Measurements from ENCODE around the gene SIN3A.

Gene SIN3A

GRCh38 chr15:75361989-75362641 lies 89.4 kb downstream of the SIN3A start:
- Histone ChIP-seq H3F3A (ENCODE audit: control insufficient read depth, insufficient read depth) (no peaks in the 10 kb centered on the region), H4K20me1 (ENCODE audit: control insufficient read depth, insufficient read depth, low read depth, low read length) (no peaks in the 10 kb centered on the region; the same call in 1 of the 2 replicates), H3K4me3 (ENCODE audit: low read length) (no peak overlapping the region), H3K27ac (ENCODE audit: low read depth, low read length) (no peak overlapping the region), H3K9me3 (ENCODE audit: control insufficient read depth, insufficient read depth, low read length) (no peaks in the 10 kb centered on the region), H3K4me1 (ENCODE audit: control insufficient read depth, low read length) (peaks cover 13% of the 10 kb centered on the region), H3K36me3 (ENCODE audit: control insufficient read depth, low read length) (peaks cover 9% of the 10 kb centered on the region), H3K27me3 (ENCODE audit: control insufficient read depth, low read length) (no peaks in the 10 kb centered on the region), H3K79me2 (ENCODE audit: control insufficient read depth, low read length) (no peaks in the 10 kb centered on the region), H3K9me2 (replicated peaks; ENCODE audit: control insufficient read depth, low read length) (no peaks in the 10 kb centered on the region), H3K4me2 (ENCODE audit: low read length) (no peak overlapping the region)
- TF ChIP-seq, protein P1, sequence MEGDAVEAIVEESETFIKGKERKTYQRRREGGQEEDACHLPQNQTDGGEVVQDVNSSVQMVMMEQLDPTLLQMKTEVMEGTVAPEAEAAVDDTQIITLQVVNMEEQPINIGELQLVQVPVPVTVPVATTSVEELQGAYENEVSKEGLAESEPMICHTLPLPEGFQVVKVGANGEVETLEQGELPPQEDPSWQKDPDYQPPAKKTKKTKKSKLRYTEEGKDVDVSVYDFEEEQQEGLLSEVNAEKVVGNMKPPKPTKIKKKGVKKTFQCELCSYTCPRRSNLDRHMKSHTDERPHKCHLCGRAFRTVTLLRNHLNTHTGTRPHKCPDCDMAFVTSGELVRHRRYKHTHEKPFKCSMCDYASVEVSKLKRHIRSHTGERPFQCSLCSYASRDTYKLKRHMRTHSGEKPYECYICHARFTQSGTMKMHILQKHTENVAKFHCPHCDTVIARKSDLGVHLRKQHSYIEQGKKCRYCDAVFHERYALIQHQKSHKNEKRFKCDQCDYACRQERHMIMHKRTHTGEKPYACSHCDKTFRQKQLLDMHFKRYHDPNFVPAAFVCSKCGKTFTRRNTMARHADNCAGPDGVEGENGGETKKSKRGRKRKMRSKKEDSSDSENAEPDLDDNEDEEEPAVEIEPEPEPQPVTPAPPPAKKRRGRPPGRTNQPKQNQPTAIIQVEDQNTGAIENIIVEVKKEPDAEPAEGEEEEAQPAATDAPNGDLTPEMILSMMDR (IDR thresholded peaks at IDR 0.05; ENCODE audit: low read depth, low read length, poor library complexity, severe bottlenecking), result no peak
- TF ChIP-seq EZH2phosphoT487 (IDR thresholded peaks at IDR 0.05; ENCODE audit: borderline replicate concordance, low read length), result no peak

DNA sequence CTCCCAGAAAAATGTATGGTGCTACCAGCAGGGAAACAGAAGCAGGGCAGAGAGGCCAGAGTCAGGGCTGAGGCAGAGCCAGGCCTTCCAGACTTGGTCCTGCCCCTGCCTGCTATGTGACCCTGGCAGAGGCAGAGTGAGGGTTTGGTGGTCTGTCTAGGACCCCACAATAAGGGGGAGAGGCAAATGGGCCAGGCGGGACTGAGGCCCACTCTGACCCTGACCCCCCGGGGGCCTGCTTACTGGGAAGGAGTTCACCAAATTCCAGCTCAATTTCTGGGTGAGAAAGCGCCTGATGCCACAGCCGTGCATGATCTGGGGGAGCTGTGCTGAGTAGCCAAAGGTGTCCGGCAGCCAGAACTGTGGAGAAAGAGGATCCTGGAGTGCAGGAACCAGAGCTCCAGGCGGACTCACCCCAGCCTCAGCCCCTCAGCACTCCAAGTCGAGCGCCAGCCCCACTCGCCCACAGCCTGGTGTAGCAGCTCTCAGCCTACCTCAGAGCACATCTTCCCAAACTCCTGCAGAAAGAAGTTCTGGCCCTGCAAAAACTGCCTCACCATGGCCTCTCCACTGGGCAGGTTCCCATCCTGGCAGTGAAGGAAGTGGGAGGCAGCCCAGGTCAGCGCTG lies 90.0 kb downstream of the SIN3A start:
- TF ChIP-seq, protein P1 (IDR thresholded peaks at IDR 0.05; ENCODE audit: low read depth, low read length, poor library complexity, severe bottlenecking), result no peak
- TF ChIP-seq EZH2phosphoT487 (IDR thresholded peaks at IDR 0.05; ENCODE audit: borderline replicate concordance, low read length), result no peak
- H3K79me2 ChIP-seq (ENCODE audit: control insufficient read depth, low read length), result no peaks in the 10 kb centered on the region
- H4K20me1 ChIP-seq (ENCODE audit: control insufficient read depth, insufficient read depth, low read depth, low read length), result no peaks in the 10 kb centered on the region; the same call in 1 of the 2 replicates
- H3K4me3 ChIP-seq (ENCODE audit: low read length), result no peak overlapping the region
- H3K9me3 ChIP-seq (ENCODE audit: control insufficient read depth, insufficient read depth, low read length), result no peaks in the 10 kb centered on the region
- H3F3A ChIP-seq (ENCODE audit: control insufficient read depth, insufficient read depth), result no peaks in the 10 kb centered on the region
- H3K9me2 ChIP-seq (replicated peaks; ENCODE audit: control insufficient read depth, low read length), result no peaks in the 10 kb centered on the region
- H3K27ac ChIP-seq (ENCODE audit: low read depth, low read length), result no peak overlapping the region
- H3K36me3 ChIP-seq (ENCODE audit: control insufficient read depth, low read length), result peaks cover 7% of the 10 kb centered on the region; the same call in 1 of the 2 replicates
- H3K4me1 ChIP-seq (ENCODE audit: control insufficient read depth, low read length), result peaks cover 8% of the 10 kb centered on the region
- H3K4me2 ChIP-seq (ENCODE audit: low read length), result no peak overlapping the region
- no peaks in the 10 kb centered on the region for H3K27me3 ChIP-seq (ENCODE audit: control insufficient read depth, low read length)

DNA sequence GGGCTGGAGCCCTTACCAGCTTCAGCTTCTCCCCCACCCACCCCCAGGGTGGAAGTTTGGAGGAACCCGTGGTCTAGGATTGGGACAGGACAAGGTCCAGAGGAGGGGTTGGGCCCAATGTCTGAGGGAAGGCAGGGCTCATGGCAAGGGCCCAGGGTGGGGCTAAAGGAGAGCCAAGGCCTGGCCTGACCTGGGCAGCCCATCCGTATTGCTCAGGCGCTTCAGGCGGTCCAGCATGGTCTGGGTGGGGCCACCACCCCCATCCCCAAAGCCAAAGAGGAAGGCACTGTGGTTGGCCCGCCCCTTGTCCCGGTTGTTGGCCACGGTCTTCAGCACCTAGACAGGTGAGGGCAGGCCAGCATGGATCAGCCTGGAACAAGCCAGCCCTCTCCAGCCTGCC lies 90.6 kb downstream of the SIN3A start:
- peaks cover 11% of the 10 kb centered on the region; the same call in 1 of the 2 replicates for H3K36me3 ChIP-seq (ENCODE audit: control insufficient read depth, low read length)
- H3K9me2 ChIP-seq (replicated peaks; ENCODE audit: control insufficient read depth, low read length), result no peaks in the 10 kb centered on the region

More for the DNA sequence above, 90.6 kb downstream of the SIN3A start:
- TF ChIP-seq, protein P1 (IDR thresholded peaks at IDR 0.05; ENCODE audit: low read depth, low read length, poor library complexity, severe bottlenecking), result no peak
- TF ChIP-seq EZH2phosphoT487 (IDR thresholded peaks at IDR 0.05; ENCODE audit: borderline replicate concordance, low read length), result no peak
- Histone ChIP-seq H3F3A (ENCODE audit: control insufficient read depth, insufficient read depth) (no peaks in the 10 kb centered on the region), H3K27ac (ENCODE audit: low read depth, low read length) (no peak overlapping the region), H3K4me2 (ENCODE audit: low read length) (no peak overlapping the region), H3K27me3 (ENCODE audit: control insufficient read depth, low read length) (no peaks in the 10 kb centered on the region), H3K9me3 (ENCODE audit: control insufficient read depth, insufficient read depth, low read length) (no peaks in the 10 kb centered on the region), H3K79me2 (ENCODE audit: control insufficient read depth, low read length) (no peaks in the 10 kb centered on the region), H3K4me1 (ENCODE audit: control insufficient read depth, low read length) (peaks cover 8% of the 10 kb centered on the region), H4K20me1 (ENCODE audit: control insufficient read depth, insufficient read depth, low read depth, low read length) (no peaks in the 10 kb centered on the region; the same call in 1 of the 2 replicates), H3K4me3 (ENCODE audit: low read length) (no peak overlapping the region)
